G401.6 (cell line): ENCODE measurements around the gene ACOT11.

ENCODE experiments used
- FAIRE-seq: peaks from 2 replicates; lab custom pipeline; 2012; peaks lifted over from hg19 to GRCh38; lab: Jason Lieb, UNC

The ACOT11 gene

GRCh38 chr1:54538538-54538937 lies 9.5 kb upstream of the ACOT11 start:
- no peak for FAIRE-seq

GRCh38 chr1:54540582-54541295 lies 7.3 kb upstream of the ACOT11 start:
- FAIRE-seq, result no peak

DNA sequence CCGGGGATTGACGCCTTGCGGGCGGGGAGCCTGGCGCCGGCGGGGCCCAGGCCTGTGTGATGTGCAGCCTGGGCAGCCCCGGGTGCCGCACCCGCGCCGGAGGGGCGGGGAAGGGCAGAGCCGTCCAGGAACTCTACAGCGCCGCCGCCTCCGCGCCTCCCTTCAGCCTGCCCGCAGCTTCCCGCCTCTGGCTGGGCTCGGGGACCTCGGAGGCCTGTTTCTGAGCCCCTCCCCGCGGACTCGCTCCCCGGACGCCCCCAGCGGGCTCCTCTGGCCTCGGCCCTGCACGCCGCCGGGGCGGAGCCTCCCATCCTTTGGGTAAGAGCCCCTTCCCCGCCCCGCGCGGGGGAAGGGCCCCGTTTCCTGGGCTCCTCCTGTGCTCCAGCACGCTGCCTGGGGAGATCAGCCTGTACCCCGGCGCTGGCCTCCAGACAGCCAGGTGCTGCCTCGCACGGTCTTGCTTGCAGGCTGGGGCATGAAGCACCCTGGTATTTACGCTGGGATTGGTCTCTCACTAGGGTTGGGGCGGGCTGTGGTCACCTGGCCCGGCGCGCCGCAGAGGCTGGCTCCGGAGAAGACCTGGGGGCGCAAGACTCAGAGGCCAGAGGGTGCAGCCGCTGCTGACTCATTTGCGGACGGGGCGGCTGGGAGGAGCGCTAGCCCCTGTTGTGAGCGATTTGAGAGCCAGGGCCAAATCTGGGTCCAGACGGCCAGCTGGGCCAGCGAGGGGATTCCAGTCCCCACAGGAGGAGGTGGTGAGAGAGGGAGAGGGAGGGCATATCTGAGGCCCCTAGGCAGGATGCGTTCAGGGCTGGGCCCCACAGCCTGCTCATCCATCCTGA lies 5.7 kb upstream of the ACOT11 start:
- FAIRE-seq, result no peak

DNA sequence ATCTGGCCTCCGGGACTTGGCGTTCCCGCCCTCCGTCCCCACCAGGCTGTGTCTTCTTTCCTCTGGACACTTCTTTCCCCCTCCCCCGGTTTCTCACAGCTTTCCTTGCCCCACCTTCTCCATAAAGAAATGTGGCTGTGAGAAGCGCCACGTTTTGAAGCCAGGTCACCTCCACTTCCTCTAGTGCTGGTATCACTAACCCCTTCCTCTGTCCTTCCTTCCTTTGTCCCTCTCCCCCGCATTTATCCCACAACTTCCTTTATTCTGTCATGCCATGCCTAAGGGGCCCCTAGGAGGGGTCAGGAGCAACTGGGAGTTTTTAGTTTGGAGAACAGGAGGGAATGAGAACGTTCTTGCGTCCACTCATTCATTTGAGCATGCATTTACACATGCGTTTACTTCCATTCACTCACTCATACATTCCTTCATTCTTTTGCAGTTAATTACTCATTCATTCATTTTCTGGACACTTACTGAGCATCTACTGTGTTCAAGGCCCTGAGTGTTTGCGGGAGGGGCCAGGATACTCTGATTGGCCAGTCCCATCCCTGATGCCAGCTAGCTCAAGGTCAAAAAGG lies 5.0 kb upstream of the ACOT11 start:
- no peak for FAIRE-seq

DNA sequence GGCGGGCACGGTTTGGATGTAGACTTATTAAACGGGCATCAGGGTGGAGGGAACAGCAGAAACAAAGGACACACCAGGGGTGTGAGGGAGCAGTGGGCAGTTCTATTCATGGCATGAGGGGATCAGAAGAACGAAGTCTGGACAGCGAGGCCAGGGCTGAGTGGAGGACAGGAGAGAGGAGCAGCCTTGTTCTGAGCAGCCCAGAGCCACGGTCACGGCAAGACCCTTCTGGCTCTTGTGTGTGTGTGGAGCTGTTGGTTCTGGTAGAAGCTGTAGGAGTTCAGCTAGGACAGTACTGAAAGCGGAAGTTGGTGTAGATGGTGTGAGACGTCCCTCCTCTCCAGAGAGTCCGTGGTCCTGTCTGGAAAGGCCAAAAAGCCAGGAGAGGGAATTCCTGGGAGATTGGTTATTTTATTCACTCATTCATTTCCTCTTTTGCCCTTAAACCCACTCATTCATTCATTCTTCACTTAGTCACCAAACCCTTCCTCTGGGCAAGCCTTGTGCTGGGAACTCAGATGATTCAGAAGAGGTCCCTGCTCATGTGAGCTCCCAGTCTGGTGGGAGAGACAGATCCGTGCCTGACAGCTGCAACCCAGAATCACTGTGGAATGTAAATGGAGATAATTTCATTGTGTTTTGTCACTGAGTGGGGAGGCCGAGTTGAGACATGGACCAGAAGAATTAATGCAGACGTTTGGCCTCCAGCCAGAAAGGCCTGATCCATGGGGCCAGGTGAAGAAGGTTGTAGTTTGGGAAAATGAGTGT lies 4.1 kb upstream of the ACOT11 start:
- FAIRE-seq, result no peak

- no peak for FAIRE-seq
Measured at GRCh38 chr1:54545916-54546635, 2.0 kb upstream of the ACOT11 start.

- FAIRE-seq, result no peak
Measured at GRCh38 chr1:54546651-54547401, 1.2 kb upstream of the ACOT11 start.

DNA sequence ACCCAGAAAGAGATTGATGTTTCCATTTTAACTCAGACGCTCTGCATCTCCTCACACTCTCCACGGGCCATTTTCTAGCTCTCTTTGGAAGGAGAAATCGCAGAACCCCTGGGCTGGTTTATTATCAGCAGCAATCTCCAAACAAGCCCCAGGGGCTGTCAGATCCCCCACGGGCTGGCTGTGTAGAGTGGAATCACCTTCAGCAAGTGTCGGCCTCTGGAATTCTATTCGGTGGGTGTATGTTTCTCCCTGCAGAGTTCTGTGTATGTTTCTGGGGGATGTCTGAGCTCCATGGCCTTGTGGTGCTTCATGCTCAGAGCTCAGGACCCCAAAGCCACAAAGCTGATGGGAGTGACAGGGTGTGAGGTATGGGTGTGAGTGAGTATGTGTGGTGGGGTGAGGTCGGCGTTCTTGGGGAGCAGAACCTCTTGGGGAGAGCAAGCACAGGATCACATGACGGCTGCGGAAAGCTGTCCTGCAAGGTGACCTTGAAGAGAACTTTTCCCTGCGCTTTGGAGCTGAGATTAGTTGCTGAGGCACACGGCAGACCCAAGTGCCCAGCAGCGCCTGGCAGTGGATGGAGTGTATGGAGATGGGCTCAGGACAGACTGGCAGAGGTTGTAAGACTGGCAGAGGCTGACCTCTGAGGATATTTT lies 489 bp downstream of the ACOT11 start:
- no peak for FAIRE-seq

- no peak for FAIRE-seq
Measured at GRCh38 chr1:54549181-54549924, 1.3 kb downstream of the ACOT11 start.

GRCh38 chr1:54551891-54552290 lies 3.9 kb downstream of the ACOT11 start:
- FAIRE-seq, result no peak

DNA sequence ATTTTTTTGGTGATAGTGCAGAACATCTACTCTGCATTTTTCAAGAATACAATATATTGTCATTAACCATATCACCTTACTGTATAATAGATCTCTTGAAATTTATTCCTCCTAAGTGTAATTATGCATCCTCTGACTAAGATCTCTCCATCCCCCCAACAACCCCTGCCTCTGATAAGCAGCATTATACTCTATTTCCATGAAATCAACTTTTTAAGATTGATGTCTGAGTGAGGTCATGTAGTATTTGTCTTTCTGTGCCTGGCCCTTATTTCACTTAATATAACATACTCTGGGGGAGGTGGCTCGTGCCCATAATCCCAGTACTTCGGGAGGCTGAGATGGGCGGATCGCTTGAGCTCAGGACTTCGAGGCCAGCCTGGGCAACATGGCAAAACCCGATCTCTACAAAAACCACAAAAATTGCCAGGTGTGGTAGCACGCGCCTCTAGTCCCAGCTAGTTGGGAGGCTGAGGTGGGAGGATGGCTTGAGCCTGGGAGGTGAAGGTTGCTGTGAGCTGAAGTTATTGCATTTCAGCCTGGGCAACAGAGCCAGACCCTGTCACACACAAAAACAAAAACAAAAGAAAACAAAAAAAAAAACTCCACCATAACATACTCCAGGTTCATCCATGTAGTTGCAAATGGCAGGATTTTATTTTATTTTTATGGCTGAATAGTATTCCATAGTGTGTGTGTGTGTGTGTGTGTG lies 5.7 kb downstream of the ACOT11 start:
- FAIRE-seq, result no peak

- no peak for FAIRE-seq
Measured at GRCh38 chr1:54556110-54556509, 8.1 kb downstream of the ACOT11 start.

DNA sequence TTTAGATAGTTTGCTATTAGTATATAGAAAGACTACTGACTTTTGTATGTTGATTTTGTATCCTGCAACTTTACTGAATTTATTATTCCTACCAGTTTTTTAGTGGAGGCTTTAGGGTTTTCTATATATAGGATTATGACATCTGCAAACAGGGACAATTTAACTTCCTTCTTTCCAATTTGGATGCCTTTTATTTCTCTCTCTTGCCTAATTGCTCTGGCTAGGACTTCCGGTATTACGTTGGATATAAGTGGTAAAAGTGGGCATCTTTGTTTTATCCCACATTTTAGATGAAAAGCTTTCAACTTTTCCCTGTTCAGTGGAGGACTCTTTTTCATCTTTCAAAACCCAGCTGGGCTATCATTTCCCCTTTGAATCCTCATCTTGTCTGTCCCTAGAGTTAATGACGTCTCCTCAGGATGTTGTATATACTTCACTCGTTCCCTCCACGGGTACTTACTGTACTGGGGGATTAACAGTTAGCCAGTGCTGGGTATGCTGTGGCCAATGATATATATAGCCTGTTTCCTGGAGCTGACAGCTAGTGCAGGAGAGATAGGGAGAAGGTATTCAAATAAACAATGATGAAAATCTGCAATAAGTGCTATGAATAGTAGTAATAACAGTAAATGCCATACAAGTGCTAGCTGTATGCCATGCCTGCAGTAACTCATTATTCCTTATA lies 9.8 kb downstream of the ACOT11 start:
- FAIRE-seq, result no peak

DNA sequence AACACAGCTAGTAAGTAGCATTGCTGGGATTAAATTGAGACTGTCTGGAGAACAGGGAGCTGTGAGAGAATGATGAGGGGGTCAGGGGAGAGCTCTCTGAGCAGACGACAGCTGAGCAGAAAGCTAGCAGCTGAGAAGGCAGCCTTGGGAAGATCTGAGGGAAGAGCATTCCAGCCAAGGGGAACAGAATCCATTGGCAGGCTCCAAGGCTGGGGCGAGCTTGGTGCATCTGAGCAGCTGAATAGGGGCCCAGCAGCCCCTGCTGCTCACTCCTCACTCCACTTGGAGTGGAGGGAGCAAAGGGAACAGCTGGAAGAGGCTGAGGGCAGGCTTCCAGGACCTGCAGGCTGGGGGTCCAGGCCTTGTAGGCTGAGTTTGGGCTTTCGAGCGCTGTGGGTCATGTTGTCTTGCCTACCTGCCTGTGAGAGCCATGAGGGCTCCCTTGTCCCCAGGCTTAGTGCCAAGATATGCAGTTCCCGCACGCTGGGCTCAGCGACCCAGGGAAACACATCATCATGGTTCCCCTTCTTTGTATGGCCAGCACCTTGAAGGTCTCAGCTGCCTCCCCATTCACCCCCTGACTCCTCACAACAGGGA lies 10.5 kb downstream of the ACOT11 start:
- FAIRE-seq, result no peak

- FAIRE-seq, result no peak
Measured at GRCh38 chr1:54559111-54559548, 11.1 kb downstream of the ACOT11 start.

DNA sequence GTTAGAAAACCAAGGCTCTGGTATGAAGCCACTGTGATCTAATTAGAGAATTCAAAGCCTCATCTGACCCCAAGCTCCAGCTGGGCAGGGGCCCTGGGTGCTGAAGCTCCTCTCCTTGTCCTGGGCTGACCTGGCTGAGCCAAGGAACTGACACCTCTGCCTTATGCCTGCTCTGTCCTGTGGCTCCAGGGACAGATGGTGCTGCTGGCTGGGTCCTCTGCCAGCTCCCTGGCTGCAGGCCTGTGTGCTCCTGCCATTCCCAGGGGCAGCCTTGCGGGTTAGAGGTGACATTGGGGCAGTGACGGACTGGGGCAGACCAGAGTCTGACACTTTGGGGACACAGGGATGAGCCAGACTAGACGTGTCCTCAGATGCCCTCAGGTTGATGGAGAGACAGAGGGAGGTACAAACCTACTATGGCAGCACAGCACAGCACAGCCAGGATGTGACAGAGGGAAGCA lies 11.8 kb downstream of the ACOT11 start:
- no peak for FAIRE-seq

DNA sequence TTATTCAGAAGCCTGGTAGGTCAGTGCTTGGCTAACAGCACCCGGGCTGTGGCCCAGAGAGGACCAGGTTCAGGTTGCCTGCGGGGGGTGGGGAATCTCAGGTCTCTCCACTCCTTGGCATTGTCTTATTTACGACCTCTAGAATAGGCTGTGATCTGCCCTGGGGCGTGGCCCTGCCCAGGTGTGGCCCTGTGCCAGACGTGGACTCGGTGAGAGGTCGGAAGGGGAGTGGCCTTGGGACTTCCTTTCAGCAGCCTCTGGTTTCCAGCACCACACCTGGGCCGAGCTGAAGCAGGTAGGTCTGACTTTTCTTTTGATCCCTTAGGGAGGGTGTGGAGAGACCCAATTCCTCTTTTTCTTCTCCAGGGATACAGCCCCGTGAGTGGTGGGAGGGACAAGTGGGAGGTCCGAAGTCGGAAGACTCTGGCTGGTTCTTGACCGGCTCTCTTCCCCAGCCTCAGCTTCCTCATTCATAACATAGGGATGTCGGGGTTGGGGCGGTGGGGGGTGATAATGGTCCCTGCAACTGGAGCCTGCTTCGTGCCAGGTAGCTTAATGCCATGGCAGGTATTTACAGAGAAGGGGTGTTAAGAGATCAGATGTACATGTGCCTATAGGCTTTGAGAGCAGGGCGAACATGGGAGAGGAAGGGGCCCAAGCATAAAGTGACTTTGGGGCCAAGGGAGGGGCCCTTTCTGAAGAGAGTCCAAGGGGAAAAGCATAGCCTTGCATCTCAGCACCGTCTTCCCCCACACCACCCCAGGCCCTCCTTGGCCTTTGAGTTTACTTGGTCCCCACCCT lies 16.5 kb downstream of the ACOT11 start:
- FAIRE-seq, result no peak
